Trophoblast cell (in vitro differentiated cells and primary cell): ENCODE results near the gene SOAT1.

Source experiments
- DNase-seq, 2 donors: peaks; one replicate each; pipeline ENCODE4 v3.0.0-alpha.2; 2016
- H2AFZ ChIP-seq: 2 replicates; pipeline ENCODE4 v1.6.1; 2013; ENCODE audit warnings: low read length, moderate library complexity, mild to moderate bottlenecking; ENCODE audit not compliant: insufficient read depth, poor library complexity
- H2AK5ac ChIP-seq: 2 replicates; pipeline ENCODE4 v1.6.1; 2013; ENCODE audit warnings: mild to moderate bottlenecking, low read length
- H2BK120ac ChIP-seq: 2 replicates; pipeline ENCODE4 v1.6.1; 2013; ENCODE audit warnings: low read length, mild to moderate bottlenecking, moderate library complexity; ENCODE audit not compliant: insufficient read depth, poor library complexity
- H2BK12ac ChIP-seq: 2 replicates; pipeline ENCODE4 v1.6.1; 2013; ENCODE audit warnings: mild to moderate bottlenecking, low read length, moderate library complexity
- H2BK5ac ChIP-seq: 2 replicates; pipeline ENCODE4 v1.6.1; 2013; ENCODE audit warnings: low read length, low read depth, moderate library complexity, mild to moderate bottlenecking; ENCODE audit not compliant: poor library complexity
- H3K14ac ChIP-seq: 2 replicates; pipeline ENCODE4 v1.6.1; 2013; ENCODE audit warnings: mild to moderate bottlenecking, low read length
- H3K18ac ChIP-seq: 2 replicates; pipeline ENCODE4 v1.6.1; 2013; ENCODE audit warnings: mild to moderate bottlenecking, low read length
- H3K23ac ChIP-seq: 2 replicates; pipeline ENCODE4 v1.6.1; 2013; ENCODE audit warnings: low read length
- H3K27ac ChIP-seq: 2 replicates; pipeline ENCODE4 v1.5.1; 2013; ENCODE audit warnings: low read depth, mild to moderate bottlenecking, inconsistent platforms, low read length, moderate library complexity
- H3K27me3 ChIP-seq: 2 replicates; pipeline ENCODE4 v1.6.1; 2013; ENCODE audit warnings: inconsistent platforms, mild to moderate bottlenecking, low read length, moderate library complexity; ENCODE audit not compliant: insufficient read depth
- H3K36me3 ChIP-seq, 2 experiments: 1 replicate in 1 of 2; 2 replicates in 1 of 2; pipeline ENCODE4 v1.6.1; 2013; ENCODE audit warnings: low read length in 2 of 2, mild to moderate bottlenecking in 2 of 2, moderate library complexity in 1 of 2; ENCODE audit not compliant: insufficient read depth in 2 of 2, control insufficient read depth in 1 of 2
- H3K4ac ChIP-seq: 2 replicates; pipeline ENCODE4 v1.6.1; 2013; ENCODE audit warnings: low read depth, mild to moderate bottlenecking, low read length, moderate library complexity
- H3K4me1 ChIP-seq, 2 experiments: 1 replicate in 1 of 2; 2 replicates in 1 of 2; pipeline ENCODE4 v1.6.1; 2013; ENCODE audit warnings: low read length in 2 of 2, mild to moderate bottlenecking in 2 of 2, moderate library complexity in 1 of 2; ENCODE audit not compliant: insufficient read depth in 2 of 2, control insufficient read depth in 1 of 2
- H3K4me2 ChIP-seq: 2 replicates; pipeline ENCODE4 v1.6.1; 2013; ENCODE audit warnings: inconsistent platforms, mild to moderate bottlenecking, low read length, moderate library complexity
- H3K4me3 ChIP-seq: 2 replicates; pipeline ENCODE4 v1.5.1; 2013; ENCODE audit warnings: mild to moderate bottlenecking, low read depth, low read length, inconsistent platforms
- H3K79me1 ChIP-seq: one replicate; pipeline ENCODE4 v1.6.1; 2013; ENCODE audit warnings: low read length
- H3K79me2 ChIP-seq: 2 replicates; pipeline ENCODE4 v1.6.1; 2013; ENCODE audit warnings: low read length, mild to moderate bottlenecking; ENCODE audit not compliant: control insufficient read depth, insufficient read depth, poor library complexity
- H3K9ac ChIP-seq: 2 replicates; pipeline ENCODE4 v1.6.1; 2013; ENCODE audit warnings: mild to moderate bottlenecking, low read length
- H3K9me3 ChIP-seq: 2 replicates; pipeline ENCODE4 v1.6.1; 2013; ENCODE audit warnings: low read depth, mild to moderate bottlenecking, control low read depth, inconsistent platforms, low read length; ENCODE audit not compliant: insufficient read depth
- H4K12ac ChIP-seq: 2 replicates; pipeline ENCODE4 v1.6.1; 2013; ENCODE audit warnings: low read depth, mild to moderate bottlenecking, low read length, moderate library complexity
- H4K8ac ChIP-seq: 2 replicates; pipeline ENCODE4 v1.6.1; 2013; ENCODE audit warnings: low read depth, mild to moderate bottlenecking, low read length, moderate library complexity
- H4K91ac ChIP-seq: one replicate; pipeline ENCODE4 v1.6.1; 2013; ENCODE audit warnings: low read depth, mild to moderate bottlenecking, low read length, moderate library complexity
- WGBS: extraction: QIAGEN DNeasy Blood & Tissue Kit; methylation state at CpG from one replicate; pipeline ENCODE4 v1.1.7; 2013; ENCODE audit warnings: missing lambda C conversion rate; ENCODE audit not compliant: insufficient read length, insufficient coverage; ENCODE audit errors: extremely low coverage; 5-methylcytosine and 5-hydroxymethylcytosine counted together

SOAT1 gene

DNA sequence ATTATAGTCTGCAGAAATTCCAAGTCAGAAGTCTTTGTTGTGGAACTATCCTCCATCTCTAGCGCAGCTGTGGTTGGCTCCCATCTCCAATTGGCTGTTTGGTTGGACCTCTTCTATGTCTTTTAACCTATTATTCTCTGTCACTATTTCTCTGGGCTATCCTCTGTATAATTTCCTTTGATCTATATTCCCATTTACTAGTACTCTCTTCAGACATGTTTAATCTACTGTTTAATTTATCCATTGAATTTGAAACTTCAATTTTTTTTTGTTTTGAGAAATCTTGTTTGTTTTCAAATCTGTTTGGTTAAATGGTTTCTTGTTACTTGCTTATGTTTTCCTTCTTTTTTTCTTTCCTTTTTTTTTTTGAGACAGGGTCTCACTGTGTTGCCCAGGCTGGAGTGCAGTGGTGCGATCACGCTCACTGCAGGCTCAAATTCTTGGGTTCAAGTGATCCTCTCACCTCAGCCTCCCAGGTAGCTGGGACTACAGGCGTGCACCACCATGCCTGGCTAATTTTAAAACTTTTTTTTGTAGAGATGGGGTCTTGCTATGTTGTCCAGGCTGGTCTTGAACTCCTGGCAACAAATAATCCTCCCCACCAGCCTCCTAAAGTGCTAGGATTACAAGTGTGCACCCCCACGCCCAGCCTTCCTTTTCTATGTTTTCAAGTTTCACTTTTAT is 28.1 kb downstream of the SOAT1 start:
- Histone ChIP-seq H4K91ac (no peak overlapping the region), H3K79me1 (no peaks in the 10 kb centered on the region), H3K27ac (no peak overlapping the region), H2BK5ac (no peak overlapping the region), H3K9me3 (no peaks in the 10 kb centered on the region), H3K9ac (no peak overlapping the region), H3K79me2 (no peaks in the 10 kb centered on the region), H2BK12ac (no peak overlapping the region), H2AFZ (no peak overlapping the region), H3K4me3 (no peak overlapping the region), H2AK5ac (no peak overlapping the region), H4K8ac (no peak overlapping the region), H3K23ac (no peak overlapping the region), H3K18ac (no peak overlapping the region), H3K27me3 (no peaks in the 10 kb centered on the region), H3K4me2 (no peak overlapping the region), H2BK120ac (no peak overlapping the region), H4K12ac (no peak overlapping the region), H3K14ac (no peak overlapping the region), H3K4ac (no peak overlapping the region), H3K36me3 (no peaks in the 10 kb centered on the region), H3K4me1 (no peaks in the 10 kb centered on the region)
- DNase-seq, result no peak
- no CpG with 5 or more reads among the region's 5 CpGs for WGBS

DNA sequence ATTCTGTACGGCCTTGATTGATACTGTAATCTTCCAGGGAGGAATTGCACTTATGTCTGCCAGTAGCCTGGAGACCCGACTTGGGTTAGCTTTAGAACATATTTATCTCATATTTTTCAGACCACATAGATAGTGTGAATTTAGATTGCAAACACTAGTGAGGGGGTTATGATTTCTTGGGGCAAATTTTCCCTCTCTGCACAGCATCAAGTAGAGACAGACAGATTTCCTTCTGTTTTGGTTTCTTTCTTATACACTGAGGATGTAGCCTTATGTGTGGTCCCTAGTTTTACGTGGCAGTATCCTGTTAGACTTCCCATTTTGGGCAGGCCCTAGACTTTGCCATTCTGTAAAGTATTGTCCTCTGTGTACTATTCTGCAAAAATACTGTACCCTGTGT is 29.0 kb downstream of the SOAT1 start:
- H4K12ac ChIP-seq, result no peak overlapping the region
- no peaks in the 10 kb centered on the region for H3K79me2 ChIP-seq
- H3K4ac ChIP-seq, result no peak overlapping the region
- no peak for DNase-seq
- H3K23ac ChIP-seq, result no peak overlapping the region
- H2BK120ac ChIP-seq, result no peak overlapping the region
- H3K18ac ChIP-seq, result no peak overlapping the region
- H2AK5ac ChIP-seq, result no peak overlapping the region
- no peak overlapping the region for H2AFZ ChIP-seq
- H4K8ac ChIP-seq, result no peak overlapping the region
- H2BK5ac ChIP-seq, result no peak overlapping the region
- H3K4me2 ChIP-seq, result no peak overlapping the region
- no peaks in the 10 kb centered on the region for H3K9me3 ChIP-seq
- H3K27ac ChIP-seq, result no peak overlapping the region
- no peak overlapping the region for H2BK12ac ChIP-seq
- H3K14ac ChIP-seq, result no peak overlapping the region
- no peak overlapping the region for H3K4me3 ChIP-seq
- no peaks in the 10 kb centered on the region for H3K4me1 ChIP-seq
- no peaks in the 10 kb centered on the region for H3K79me1 ChIP-seq
- H3K36me3 ChIP-seq, result no peaks in the 10 kb centered on the region
- H3K9ac ChIP-seq, result no peak overlapping the region
- H3K27me3 ChIP-seq, result no peaks in the 10 kb centered on the region
- WGBS, result no CpG with 5 or more reads among the region's 3 CpGs
- H4K91ac ChIP-seq, result no peak overlapping the region

DNA sequence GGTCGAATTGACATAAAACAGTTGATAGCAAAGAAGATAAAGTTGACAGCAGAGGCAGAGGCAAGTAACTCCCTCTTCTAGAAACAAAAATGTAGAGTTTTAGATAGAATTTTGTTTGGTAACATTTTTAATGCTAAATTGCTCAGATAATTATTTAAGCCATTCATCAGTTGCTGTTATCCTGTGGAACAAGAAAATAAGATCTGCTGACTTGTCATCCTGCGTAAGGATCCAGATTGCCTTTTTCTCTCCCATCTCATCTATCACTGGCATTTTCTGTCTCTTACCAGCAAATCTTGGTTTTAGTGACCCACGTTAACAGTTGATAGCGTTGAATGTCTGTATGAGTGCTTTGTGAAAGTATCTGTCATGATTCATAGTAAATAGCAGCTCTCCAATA is 29.8 kb downstream of the SOAT1 start:
- H2BK5ac ChIP-seq, result no peak overlapping the region
- no peak overlapping the region for H4K12ac ChIP-seq
- no peak overlapping the region for H3K18ac ChIP-seq
- H3K9me3 ChIP-seq, result no peaks in the 10 kb centered on the region
- H3K14ac ChIP-seq, result no peak overlapping the region
- H3K4ac ChIP-seq, result no peak overlapping the region
- no peak overlapping the region for H2BK12ac ChIP-seq
- no peak overlapping the region for H4K91ac ChIP-seq
- H3K9ac ChIP-seq, result no peak overlapping the region
- H2AFZ ChIP-seq, result no peak overlapping the region
- no peak overlapping the region for H3K4me2 ChIP-seq
- no peak for DNase-seq
- no peak overlapping the region for H2AK5ac ChIP-seq
- WGBS, result no CpG with 5 or more reads among the region's 4 CpGs
- no peak overlapping the region for H3K23ac ChIP-seq
- H2BK120ac ChIP-seq, result no peak overlapping the region
- no peaks in the 10 kb centered on the region for H3K4me1 ChIP-seq
- H3K79me2 ChIP-seq, result no peaks in the 10 kb centered on the region
- no peak overlapping the region for H4K8ac ChIP-seq
- no peaks in the 10 kb centered on the region for H3K27me3 ChIP-seq
- H3K79me1 ChIP-seq, result no peaks in the 10 kb centered on the region
- no peak overlapping the region for H3K4me3 ChIP-seq
- no peaks in the 10 kb centered on the region for H3K36me3 ChIP-seq
- H3K27ac ChIP-seq, result no peak overlapping the region

DNA sequence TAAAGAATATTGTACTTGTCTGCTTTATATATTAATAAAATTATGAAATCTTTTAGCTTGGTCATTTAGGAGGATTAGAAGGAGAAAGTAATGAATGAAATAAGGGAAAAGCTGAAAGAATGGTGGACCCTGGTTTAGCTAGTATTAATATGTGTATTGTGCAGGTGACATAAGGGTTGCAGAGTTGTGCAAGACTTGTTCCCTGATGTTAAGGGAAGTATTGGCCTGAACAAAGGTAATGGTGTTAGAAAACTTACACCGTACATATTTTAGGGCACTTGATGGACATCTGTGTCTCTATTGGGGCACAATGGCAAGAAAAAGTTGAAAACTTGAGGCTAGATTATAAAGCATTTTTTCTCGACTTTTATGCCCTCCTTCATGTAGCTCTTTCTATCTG is 32.2 kb downstream of the SOAT1 start:
- Histone ChIP-seq H3K36me3 (no peaks in the 10 kb centered on the region), H3K79me2 (no peaks in the 10 kb centered on the region), H3K9ac (no peak overlapping the region), H2BK120ac (no peak overlapping the region), H2AK5ac (no peak overlapping the region), H3K14ac (no peak overlapping the region), H2AFZ (no peak overlapping the region), H3K4ac (no peak overlapping the region), H3K23ac (no peak overlapping the region), H3K4me2 (no peak overlapping the region), H3K4me3 (no peak overlapping the region), H4K8ac (no peak overlapping the region), H4K91ac (no peak overlapping the region), H2BK12ac (no peak overlapping the region), H3K27me3 (no peaks in the 10 kb centered on the region), H3K27ac (no peak overlapping the region), H3K79me1 (no peaks in the 10 kb centered on the region), H3K18ac (no peak overlapping the region), H2BK5ac (no peak overlapping the region), H4K12ac (no peak overlapping the region), H3K9me3 (peaks cover 2% of the 10 kb centered on the region), H3K4me1 (no peaks in the 10 kb centered on the region)
- WGBS, result no CpG with 5 or more reads among the region's 2 CpGs
- no peak for DNase-seq
